Loucy (cell line): Measurements from ENCODE around the gene ENO4.

ENCODE experiments used
- CTCF ChIP-seq: fragments of 200-600 bp; sonication (generic); conservative IDR thresholded peaks from 2 replicates; pipeline ENCODE4 v1.5.1; 2014; ENCODE audit warnings: mild to moderate bottlenecking, antibody characterized with exemption, low read length
- EZH2phosphoT487 ChIP-seq: fragments of 200-600 bp; IDR thresholded peaks from 2 replicates; pipeline ENCODE4 v1.6.1; 2018; ENCODE audit warnings: antibody characterized with exemption, mild to moderate bottlenecking, moderate library complexity, borderline replicate concordance

- TF ChIP-seq CTCF: no peak
- no peak for TF ChIP-seq EZH2phosphoT487
Observed at GRCh38 chr10:116808706-116809105, 40.6 kb upstream of the ENO4 start.
